Immature natural killer cell (primary cell): ENCODE results near the gene CD93. TPM values are rescaled to one million over a fixed set of nuclear protein-coding genes. Genes with fewer than 3 reads are reported as not detected.

Experiments
- DNase-seq, 3 donors: peaks; one replicate each; pipeline ENCODE4 v3.0.0; 2022; ENCODE audit warnings: mixed read lengths in 1 of 3
- H3K27ac Mint-ChIP-seq, 6 donors: one replicate each; pipeline ENCODE4 v1.8.0; 2020; ENCODE audit warnings: mixed read lengths in 6 of 6, mild to moderate bottlenecking in 5 of 6, inconsistent platforms in 4 of 6, moderate library complexity in 3 of 6
- H3K27me3 Mint-ChIP-seq, 3 donors: one replicate each; pipeline ENCODE4 v1.8.0; 2020 to 2021; ENCODE audit warnings: low read depth in 3 of 3, mild to moderate bottlenecking in 3 of 3, mixed read lengths in 3 of 3, moderate library complexity in 3 of 3, inconsistent platforms in 1 of 3
- H3K36me3 Mint-ChIP-seq, 3 donors: one replicate each; pipeline ENCODE4 v1.8.0; 2020; ENCODE audit warnings: mixed read lengths in 3 of 3, inconsistent platforms in 2 of 3, mild to moderate bottlenecking in 2 of 3
- H3K4me1 Mint-ChIP-seq, 2 donors: one replicate each; pipeline ENCODE4 v1.8.0; 2020; ENCODE audit warnings: inconsistent platforms in 2 of 2, mild to moderate bottlenecking in 2 of 2, mixed read lengths in 2 of 2, moderate library complexity in 1 of 2
- H3K4me3 Mint-ChIP-seq, 5 donors: one replicate each; pipeline ENCODE4 v1.8.0; 2020; ENCODE audit warnings: mild to moderate bottlenecking in 5 of 5, mixed read lengths in 5 of 5, inconsistent platforms in 3 of 5, moderate library complexity in 3 of 5
- H3K9me3 Mint-ChIP-seq, 6 donors: one replicate each; pipeline ENCODE4 v1.8.0; 2020; ENCODE audit warnings: mild to moderate bottlenecking in 6 of 6, mixed read lengths in 6 of 6, inconsistent platforms in 4 of 6, moderate library complexity in 3 of 6
- polyA plus RNA-seq, 3 donors: library from polyadenylated mRNA; unstranded; fragments of 300-500 nt; fragmentation: Illumina TruSeq; gene quantifications; one replicate each; pipeline ENCODE4 v1.2.3, GENCODE V29; 2021

Gene CD93
- polyA plus RNA-seq, 3 donors from 2014 or later: 0.18 to 0.71 TPM; not detected in 1

DNA sequence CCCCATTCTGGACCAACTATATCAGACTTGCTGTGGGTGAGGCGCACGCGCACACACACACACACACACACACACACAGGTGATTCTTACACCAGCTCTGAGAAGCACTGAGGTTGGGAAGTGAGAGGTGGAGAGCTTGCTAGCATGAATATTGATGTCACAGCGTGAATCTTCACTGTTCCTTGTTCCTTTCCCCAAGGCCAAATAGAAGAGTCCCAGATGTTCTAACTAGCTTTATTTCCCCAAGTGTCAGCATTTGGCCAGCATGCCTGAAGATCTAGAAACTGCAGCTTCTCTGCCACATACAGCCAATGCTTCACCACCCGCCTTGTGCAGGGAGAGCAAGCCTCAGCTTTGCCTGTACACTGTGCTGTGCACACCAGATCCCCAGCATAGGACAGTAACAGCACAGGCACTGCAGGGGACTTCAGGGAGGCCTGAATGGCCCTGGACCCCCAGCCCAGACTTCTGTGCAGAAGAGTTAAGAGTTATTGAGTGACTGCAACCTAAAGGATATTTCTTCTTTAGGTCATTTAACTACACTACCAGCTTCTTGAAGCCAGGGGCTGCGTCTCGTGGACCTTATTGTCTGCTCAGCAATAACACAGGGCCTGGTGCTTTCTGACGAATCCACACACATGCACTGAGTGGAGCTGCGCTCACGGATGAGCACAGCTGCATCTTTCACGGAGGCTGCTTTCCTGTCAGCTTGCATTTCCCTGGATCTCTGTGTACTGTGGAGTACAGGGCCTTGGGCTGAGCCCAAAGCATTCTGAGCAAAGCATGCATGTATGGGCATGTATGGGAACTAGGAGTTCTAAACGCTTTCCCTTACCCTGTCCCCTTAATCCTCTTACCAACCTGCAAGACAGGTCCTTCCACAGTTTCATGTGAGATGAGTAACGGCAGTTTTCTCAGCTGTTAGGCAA is 13.9 kb upstream of the CD93 start:
- no peaks in the 10 kb centered on the region for H3K9me3 Mint-ChIP-seq
- peaks cover 0 to 3% (median 0%) of the 10 kb centered on the region in 3 donors for H3K36me3 Mint-ChIP-seq
- H3K27me3 Mint-ChIP-seq: peaks cover 3 to 6% (median 4%) of the 10 kb centered on the region in 3 donors
- no peaks in the 10 kb centered on the region for H3K4me1 Mint-ChIP-seq
- no peak for DNase-seq
- H3K4me3 Mint-ChIP-seq: no peak overlapping the region
- peak overlapping the region in 1 of 6 donors; percentile 69 for H3K27ac Mint-ChIP-seq

DNA sequence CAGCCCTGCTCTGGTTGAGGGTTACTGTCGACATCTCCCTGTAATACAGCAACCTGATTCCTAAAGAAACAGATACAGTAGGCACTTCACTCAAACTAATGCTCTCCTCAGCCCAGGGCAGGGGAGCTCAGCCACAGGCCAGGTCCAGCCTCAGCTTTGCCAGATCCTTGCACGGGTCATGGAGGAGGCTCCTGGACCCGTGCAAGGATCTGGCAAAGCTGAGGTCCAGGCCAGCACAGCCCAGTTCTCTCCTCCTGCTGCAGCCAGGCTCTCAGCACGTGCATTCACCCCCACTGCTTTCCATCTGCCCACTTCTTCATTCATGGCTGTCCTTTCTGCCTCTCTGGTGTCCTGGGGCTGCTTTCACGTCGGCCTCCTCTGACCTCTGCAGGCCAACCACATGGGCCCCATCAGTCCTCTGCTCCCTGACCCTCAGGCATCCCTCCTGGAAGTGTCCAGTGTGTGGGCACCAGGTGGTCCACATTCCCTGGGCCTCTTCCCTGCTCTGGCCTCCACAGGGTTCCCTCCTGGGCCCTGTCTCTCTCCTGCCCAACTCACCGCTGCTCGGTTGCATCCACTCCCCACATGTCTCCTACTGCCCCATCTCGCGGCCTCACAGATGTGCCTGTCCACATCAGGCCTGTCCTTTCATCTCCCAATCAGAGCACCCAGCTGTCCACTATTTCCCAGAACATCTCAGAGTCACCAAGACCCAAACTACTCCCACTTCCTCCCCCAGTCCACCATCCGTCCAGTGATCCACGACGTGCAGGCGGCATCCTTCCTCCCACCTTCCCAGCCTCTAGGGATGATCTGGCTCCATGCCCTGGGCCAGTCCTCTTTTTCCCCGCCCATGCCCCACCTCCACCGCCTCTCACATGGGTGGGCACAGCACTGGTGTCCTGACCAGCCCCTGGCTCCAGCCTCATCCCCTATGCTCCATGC is 11.8 kb upstream of the CD93 start:
- H3K36me3 Mint-ChIP-seq: peaks cover 0 to 3% (median 0%) of the 10 kb centered on the region in 3 donors
- H3K27me3 Mint-ChIP-seq: peaks cover 3 to 9% (median 4%) of the 10 kb centered on the region in 3 donors
- no peak for DNase-seq
- H3K4me3 Mint-ChIP-seq: no peak overlapping the region
- H3K9me3 Mint-ChIP-seq: no peaks in the 10 kb centered on the region
- H3K27ac Mint-ChIP-seq: peak overlapping the region in 2 of 6 donors; percentile 37 to 59
- H3K4me1 Mint-ChIP-seq: no peaks in the 10 kb centered on the region

DNA sequence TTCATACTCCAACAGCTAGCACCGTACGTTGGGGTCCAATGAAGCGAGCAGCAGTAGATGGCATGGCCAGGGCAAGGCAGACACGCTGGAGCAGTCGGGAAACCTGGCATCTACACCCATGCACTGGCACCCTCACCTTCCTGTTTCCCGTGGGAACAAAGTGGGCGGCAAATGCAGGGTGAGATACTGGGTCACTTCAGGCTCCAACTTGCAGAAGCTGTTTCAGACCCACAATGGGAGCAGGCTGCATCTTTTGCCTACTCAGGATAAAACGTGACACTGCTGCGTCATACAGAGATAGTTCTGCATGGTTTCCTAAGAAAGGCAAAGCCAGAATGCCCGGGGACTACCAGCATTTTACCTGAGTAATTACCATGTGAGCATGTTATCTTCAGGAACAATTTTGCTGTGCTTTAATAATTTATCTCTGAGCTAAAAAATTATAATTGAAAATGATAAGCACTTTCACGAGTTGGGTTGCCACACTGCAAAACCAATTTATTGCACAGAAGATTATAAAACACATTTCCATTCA is 10.9 kb upstream of the CD93 start:
- Mint-ChIP-seq H3K4me1 (no peaks in the 10 kb centered on the region), H3K9me3 (no peaks in the 10 kb centered on the region), H3K36me3 (peaks cover 0 to 3% (median 0%) of the 10 kb centered on the region in 3 donors), H3K27ac (no peak overlapping the region), H3K27me3 (peaks cover 2 to 9% (median 3%) of the 10 kb centered on the region in 3 donors), H3K4me3 (no peak overlapping the region)
- no peak for DNase-seq

DNA sequence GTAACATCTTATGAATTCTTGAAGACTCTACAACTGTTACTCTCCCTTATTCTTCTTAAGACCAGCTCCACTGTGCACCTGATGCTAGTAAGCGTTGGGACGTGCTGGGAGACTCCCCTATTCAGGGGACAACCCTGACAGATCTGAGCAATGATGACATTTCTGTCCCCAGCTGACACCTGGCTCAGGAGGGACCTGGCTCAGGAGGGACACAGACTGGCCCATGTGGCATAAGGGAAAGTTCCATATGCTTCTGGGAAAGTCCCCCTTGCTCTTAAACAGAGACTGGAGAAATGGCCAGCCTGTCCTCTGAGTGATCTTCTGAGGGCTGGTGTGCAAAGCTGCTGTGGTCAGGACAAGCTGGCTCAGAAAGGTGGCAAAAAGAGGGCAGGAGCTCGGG is 10.0 kb upstream of the CD93 start:
- Mint-ChIP-seq H3K4me3 (no peak overlapping the region), H3K36me3 (peaks cover 0 to 3% (median 0%) of the 10 kb centered on the region in 3 donors), H3K27ac (no peak overlapping the region), H3K27me3 (peaks cover 2 to 9% (median 3%) of the 10 kb centered on the region in 3 donors), H3K4me1 (no peaks in the 10 kb centered on the region), H3K9me3 (no peaks in the 10 kb centered on the region)
- DNase-seq: no peak

DNA sequence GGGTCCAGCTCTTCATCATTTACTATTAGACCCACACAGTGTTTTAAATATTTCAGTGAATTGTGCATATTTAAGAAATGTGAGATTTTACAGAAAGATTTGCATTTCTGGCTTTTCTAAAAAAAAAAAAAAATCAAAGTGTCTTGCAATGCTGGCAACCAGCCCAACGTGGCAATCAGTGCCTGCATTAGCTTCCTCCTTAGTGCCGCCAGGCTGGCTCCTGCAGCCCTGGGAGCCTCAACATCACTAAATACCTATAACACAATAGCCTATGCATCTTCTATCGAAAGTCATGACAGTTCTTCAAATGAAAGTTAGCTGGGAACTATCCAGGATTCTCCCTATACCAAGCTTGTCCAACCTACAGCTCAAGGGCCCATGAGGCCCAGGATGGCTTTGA is 9.4 kb upstream of the CD93 start:
- DNase-seq: no peak
- no peak overlapping the region for H3K4me3 Mint-ChIP-seq
- H3K4me1 Mint-ChIP-seq: no peaks in the 10 kb centered on the region
- H3K27ac Mint-ChIP-seq: no peak overlapping the region
- no peaks in the 10 kb centered on the region for H3K9me3 Mint-ChIP-seq
- H3K27me3 Mint-ChIP-seq: peaks cover 2 to 5% (median 3%) of the 10 kb centered on the region in 3 donors
- H3K36me3 Mint-ChIP-seq: peaks cover 0 to 3% (median 0%) of the 10 kb centered on the region in 3 donors

DNA sequence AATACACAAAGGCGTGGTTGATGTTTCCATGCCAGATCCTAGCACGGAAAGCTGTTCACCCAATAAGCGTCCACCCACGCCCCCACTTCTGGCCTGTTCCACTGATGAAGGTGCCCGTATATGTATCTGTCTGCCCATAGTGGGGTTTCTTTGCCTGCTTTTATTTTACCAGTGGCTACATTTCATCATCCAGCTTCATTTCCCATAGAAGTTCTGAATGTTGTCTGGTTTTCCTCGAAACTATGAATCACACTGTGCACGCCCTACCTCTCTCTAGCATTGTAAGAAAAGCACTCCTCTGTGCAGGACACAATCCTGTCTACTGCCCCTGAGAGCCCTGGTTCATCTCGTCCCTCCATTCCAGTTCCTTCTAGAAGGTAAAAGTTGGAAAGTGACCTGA is 8.8 kb upstream of the CD93 start:
- H3K27me3 Mint-ChIP-seq: peaks cover 0 to 5% (median 3%) of the 10 kb centered on the region in 3 donors
- H3K36me3 Mint-ChIP-seq: peaks cover 0 to 3% (median 0%) of the 10 kb centered on the region in 3 donors
- no peak for DNase-seq
- H3K4me1 Mint-ChIP-seq: no peaks in the 10 kb centered on the region
- H3K4me3 Mint-ChIP-seq: no peak overlapping the region
- no peak overlapping the region for H3K27ac Mint-ChIP-seq
- no peaks in the 10 kb centered on the region for H3K9me3 Mint-ChIP-seq

DNA sequence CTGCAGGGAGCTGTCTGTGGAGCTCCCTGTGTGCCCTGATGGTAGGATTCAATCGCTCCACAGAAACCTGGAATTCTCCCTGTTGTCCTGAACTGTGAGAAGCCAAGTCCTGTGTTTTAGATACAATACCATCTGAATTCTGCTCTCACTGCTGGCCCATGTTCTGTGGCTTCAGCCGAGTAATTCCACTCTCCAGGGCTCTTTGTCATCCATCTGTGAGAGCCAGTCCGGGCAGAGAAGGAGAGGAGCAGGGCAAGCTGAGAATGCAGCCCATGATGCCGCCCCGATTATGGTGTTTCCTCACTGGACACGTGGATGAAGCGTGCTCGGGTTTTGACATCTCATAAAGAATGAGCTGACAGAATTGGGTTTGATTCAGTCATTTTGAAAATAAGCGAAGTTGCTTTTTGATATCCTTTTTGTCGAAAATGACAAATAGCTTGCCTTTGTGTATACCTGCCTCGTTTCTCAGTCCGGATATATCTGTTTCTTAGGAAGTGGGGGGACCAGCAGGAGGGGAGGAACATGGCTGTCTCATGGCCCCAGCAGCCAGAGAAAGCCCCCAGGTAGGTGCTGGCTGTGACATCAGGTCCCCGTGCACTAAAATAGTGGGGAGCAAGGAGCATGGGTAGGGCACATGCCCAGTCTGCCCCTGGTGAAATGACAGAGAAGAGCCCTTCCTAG is 8.2 kb upstream of the CD93 start:
- DNase-seq: no peak
- H3K36me3 Mint-ChIP-seq: peaks cover 0 to 3% (median 0%) of the 10 kb centered on the region in 3 donors
- H3K4me1 Mint-ChIP-seq: no peaks in the 10 kb centered on the region
- H3K27ac Mint-ChIP-seq: no peak overlapping the region
- H3K27me3 Mint-ChIP-seq: peaks cover 0 to 5% (median 3%) of the 10 kb centered on the region in 3 donors
- no peak overlapping the region for H3K4me3 Mint-ChIP-seq
- H3K9me3 Mint-ChIP-seq: no peaks in the 10 kb centered on the region

DNA sequence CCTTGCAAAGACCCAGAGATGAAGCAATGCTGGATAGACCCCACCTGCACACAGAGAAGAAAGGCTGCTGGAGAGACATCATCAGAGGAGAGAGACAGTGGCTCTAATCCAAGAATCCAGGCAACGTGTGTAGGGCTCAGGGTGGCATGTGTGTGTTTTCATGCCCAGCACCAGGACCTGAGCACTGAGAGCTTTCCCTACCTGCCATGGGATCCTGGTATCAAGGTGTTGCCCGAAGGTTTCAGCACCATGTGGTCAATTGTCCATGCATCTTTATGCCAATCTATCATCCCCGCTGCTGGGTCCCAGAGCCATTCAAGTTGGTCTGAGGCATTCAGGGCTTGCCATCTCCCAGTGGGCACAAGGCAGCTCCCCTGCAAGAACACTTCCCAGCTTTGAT is 7.5 kb upstream of the CD93 start:
- Mint-ChIP-seq H3K9me3 (no peaks in the 10 kb centered on the region), H3K4me1 (no peaks in the 10 kb centered on the region), H3K27me3 (peaks cover 0 to 5% (median 3%) of the 10 kb centered on the region in 3 donors), H3K36me3 (peaks cover 0 to 3% (median 0%) of the 10 kb centered on the region in 3 donors), H3K4me3 (no peak overlapping the region), H3K27ac (no peak overlapping the region)
- DNase-seq: no peak

DNA sequence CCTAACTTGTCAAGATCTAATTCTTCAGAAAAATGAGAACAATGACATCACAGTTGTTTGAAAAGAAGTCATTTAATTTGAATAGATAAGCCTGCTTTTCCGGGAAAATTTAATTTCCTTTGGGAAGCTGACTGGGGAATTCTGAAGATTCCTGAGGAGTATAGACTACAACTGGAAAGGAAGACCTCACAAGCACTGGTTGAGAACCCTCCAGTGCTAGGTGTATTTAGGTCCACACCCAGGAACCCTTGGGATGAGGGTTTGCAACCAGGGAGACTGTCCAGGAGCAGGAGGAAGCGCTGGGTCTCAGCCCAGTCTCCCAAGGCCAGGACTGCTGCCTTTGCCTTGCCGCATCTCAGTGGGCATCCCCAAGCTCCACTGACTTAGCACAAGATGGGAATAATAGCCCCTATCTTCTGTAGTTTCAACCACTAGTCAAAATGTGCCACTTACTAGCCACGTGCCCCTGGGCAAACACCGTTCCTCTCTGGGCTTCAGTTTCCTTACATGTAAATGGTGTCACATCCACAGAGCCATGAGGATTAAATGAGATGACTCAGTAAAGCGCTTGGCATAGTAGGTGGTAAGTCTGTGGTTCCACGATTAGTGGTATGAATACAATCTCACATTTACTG is 6.9 kb upstream of the CD93 start:
- H3K27ac Mint-ChIP-seq: no peak overlapping the region
- no peak for DNase-seq
- no peaks in the 10 kb centered on the region for H3K9me3 Mint-ChIP-seq
- H3K36me3 Mint-ChIP-seq: peaks cover 0 to under 1% (median 0%) of the 10 kb centered on the region in 3 donors
- no peak overlapping the region for H3K4me3 Mint-ChIP-seq
- peaks cover 3% of the 10 kb centered on the region in 2 donors for H3K4me1 Mint-ChIP-seq
- H3K27me3 Mint-ChIP-seq: peaks cover 0 to 3% (median 0%) of the 10 kb centered on the region in 3 donors

DNA sequence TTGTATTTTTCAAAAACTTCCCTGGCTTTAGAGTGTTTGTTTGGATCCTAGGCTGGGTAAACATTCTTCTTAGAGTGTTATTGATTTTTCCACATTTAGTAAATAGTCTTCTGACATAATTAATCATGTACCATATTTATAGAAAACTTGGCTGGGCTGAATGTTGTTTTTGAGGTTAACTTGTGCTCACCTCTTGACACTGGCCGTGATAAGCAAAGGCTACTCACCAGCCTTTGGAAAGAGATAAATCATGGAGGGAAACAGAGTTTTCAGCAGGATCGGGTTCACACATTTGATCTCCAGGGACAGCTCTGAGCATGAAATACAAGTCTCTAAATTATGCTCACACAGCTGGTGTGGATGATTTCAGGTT is 6.2 kb upstream of the CD93 start:
- Mint-ChIP-seq H3K9me3 (no peaks in the 10 kb centered on the region), H3K27me3 (peaks cover 0 to 3% (median 0%) of the 10 kb centered on the region in 3 donors), H3K4me1 (peaks cover 9% of the 10 kb centered on the region in 2 donors), H3K4me3 (no peak overlapping the region), H3K36me3 (no peaks in the 10 kb centered on the region), H3K27ac (peak overlapping the region in 1 of 6 donors; percentile 19)
- no peak for DNase-seq

DNA sequence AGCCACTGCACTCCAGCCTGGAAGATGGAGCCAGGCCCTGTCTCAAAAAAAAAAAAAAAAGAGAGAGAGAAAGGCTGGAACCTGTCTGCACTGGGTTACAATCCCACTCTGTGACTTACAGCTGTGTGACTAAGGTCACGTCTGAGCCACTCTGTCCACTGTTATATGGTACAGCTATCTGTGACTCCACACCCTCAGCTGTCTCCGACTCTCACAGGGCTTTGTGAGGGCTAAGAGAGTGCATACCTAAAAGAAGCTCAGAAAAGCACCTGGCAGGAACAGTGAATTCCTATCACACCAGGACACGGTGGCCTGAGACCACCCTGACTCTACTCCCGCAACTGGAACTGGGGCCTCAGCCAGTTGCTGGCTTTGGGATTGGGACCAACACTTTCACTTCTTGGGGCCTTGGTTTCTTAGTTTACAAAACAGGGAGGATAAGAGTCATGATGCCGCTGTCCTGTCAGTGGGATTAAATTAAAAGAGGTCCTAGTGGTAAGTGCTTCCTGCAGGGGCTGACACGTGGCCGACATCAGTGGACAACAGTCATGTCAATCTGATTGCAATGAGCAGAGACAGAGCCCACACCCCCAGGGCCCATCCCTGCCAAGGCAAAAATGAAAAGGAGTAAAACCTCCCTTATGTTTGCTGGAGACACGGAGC is 5.7 kb upstream of the CD93 start:
- H3K36me3 Mint-ChIP-seq: no peaks in the 10 kb centered on the region
- H3K4me3 Mint-ChIP-seq: no peak overlapping the region
- no peaks in the 10 kb centered on the region for H3K9me3 Mint-ChIP-seq

DNA sequence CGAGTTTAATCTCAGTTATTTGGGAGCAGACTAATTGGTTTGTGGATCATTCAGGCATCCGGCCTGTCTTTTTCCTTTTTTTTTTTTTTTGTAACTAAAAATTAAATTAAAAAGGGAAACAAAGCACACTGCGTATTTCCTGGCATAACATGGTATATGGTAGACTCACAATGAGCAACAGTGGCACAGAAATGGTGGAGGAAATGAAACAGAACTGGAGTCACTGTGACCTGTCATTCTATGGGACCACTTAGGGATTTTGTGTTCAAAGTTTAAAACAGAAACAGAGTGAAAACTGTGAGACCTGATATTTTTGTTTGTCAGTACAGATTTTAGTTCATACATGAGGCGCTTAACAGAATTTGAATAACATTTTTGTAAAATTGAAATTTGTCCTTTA is 4.8 kb upstream of the CD93 start:
- Mint-ChIP-seq H3K9me3 (no peaks in the 10 kb centered on the region), H3K36me3 (no peaks in the 10 kb centered on the region), H3K27ac (no peak overlapping the region), H3K27me3 (peaks cover 0 to 4% (median 3%) of the 10 kb centered on the region in 3 donors), H3K4me3 (no peak overlapping the region), H3K4me1 (peaks cover 23% of the 10 kb centered on the region in 2 donors)
- no peak for DNase-seq

More for the DNA sequence above, 5.7 kb upstream of the CD93 start:
- H3K4me1 Mint-ChIP-seq: peaks cover 14% of the 10 kb centered on the region in 2 donors
- DNase-seq: no peak
- H3K27me3 Mint-ChIP-seq: peaks cover 0 to 3% (median 0%) of the 10 kb centered on the region in 3 donors
- peak overlapping the region in 1 of 6 donors; percentile 19 for H3K27ac Mint-ChIP-seq
